ENCODE data around the gene PREB. TPM values are rescaled to one million over a fixed set of nuclear protein-coding genes. Genes with fewer than 3 reads are reported as not detected.

The PREB gene
- total RNA-seq, 4 donors from 2014 or later: 39.9 to 64.7 (median 48.3) TPM

- H3K27ac ChIP-seq (replicated peaks in 1 of 4): peak overlapping the region; percentile 92 to 95 (median 93)
- H3K4me3 ChIP-seq: peak overlapping the region; percentile 68 to 81 (median 72)
- intact Hi-C loops (cut with DNase I): loop anchor here (1.0 to 5.0 kb wide), 3 partner anchors 35 to 123 kb away; partner anchors contain the start of gene TMEM214
- no peak for DNase-seq (ENCODE audit: extremely low spot score)
- no peaks in the 10 kb centered on the region for H3K9me3 ChIP-seq
- peaks cover 34 to 75% (median 67%) of the 10 kb centered on the region in 4 donors for H3K4me1 ChIP-seq
- 2% methylated on average over 26 of the region's 38 CpGs for WGBS
- TF ChIP-seq POLR2AphosphoS5 (IDR thresholded peaks at IDR 0.05) (peak; percentile 74 to 82), CTCF (IDR thresholded peaks at IDR 0.05) (peak; percentile 62 to 74 (median 63)), EP300 (IDR thresholded peaks at IDR 0.05) (no peak)
- peaks cover 4 to 27% (median 14%) of the 10 kb centered on the region in 4 donors for H3K36me3 ChIP-seq
- H3K27me3 ChIP-seq: no peaks in the 10 kb centered on the region
Observed at GRCh38 chr2:27085673-27086089, 48.8 kb downstream of the PREB start.

GRCh38 chr2:27085062-27085672 is 49.3 kb downstream of the PREB start:
- peak overlapping the region; percentile 68 to 81 (median 72) for H3K4me3 ChIP-seq
- intact Hi-C loops (cut with DNase I): loop anchor here (5.0 kb wide), 2 partner anchors 53 to 123 kb away; partner anchors contain the start of gene TMEM214
- 57% methylated on average over 5 of the region's 10 CpGs for WGBS
- H3K27ac ChIP-seq (replicated peaks in 1 of 4): peak overlapping the region; percentile 92 to 95 (median 93)
- H3K27me3 ChIP-seq: no peaks in the 10 kb centered on the region
- peaks cover 37 to 81% (median 72%) of the 10 kb centered on the region in 4 donors for H3K4me1 ChIP-seq
- no peaks in the 10 kb centered on the region for H3K9me3 ChIP-seq
- H3K36me3 ChIP-seq: peaks cover 4 to 27% (median 14%) of the 10 kb centered on the region in 4 donors
- no peak for DNase-seq (ENCODE audit: extremely low spot score)
- TF ChIP-seq CTCF (IDR thresholded peaks at IDR 0.05): no peak
- TF ChIP-seq EP300 (IDR thresholded peaks at IDR 0.05): no peak
- TF ChIP-seq POLR2AphosphoS5 (IDR thresholded peaks at IDR 0.05): no peak
- TF ChIP-seq POLR2A (IDR thresholded peaks at IDR 0.05; ENCODE audit: low read depth): no peak

DNA sequence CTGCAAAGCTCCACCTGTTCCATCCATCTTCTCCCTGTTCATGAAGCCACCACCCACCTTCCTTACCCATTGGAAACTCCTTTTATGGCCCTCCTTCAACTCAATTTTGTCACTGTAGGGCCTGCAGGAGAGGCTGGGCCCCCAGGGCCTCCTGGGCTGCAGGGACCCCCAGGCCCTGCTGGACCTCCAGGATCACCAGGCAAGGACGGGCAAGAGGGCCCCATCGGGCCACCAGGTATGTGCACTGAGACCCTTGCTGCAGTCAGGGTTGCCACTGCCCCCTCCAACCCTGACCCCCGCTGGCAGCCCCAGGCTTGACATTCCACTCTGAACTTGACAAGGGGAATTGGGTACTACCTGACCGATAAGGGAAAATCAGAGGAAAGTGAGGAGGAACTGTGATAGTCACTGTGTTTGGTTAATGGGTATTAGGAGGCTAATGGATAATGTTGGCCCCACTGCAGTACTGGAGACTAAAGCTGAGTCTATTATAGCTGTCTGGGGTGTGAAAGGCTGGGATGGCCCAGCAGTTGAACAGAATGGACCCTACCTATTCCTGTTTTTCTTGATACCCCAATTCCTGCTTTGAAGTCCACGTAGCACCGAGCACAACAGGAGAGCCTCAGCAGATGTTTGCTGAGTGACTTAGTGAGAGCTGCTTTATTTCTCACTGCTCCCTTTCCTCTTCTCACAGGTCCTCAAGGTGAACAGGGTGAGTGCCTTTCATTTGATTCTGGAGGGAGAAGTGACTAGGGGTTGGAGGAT is 50.0 kb downstream of the PREB start:
- 56% methylated on average over 6 of the region's 6 CpGs for WGBS

More for the DNA sequence above, 50.0 kb downstream of the PREB start:
- H3K4me1 ChIP-seq: peaks cover 37 to 87% (median 79%) of the 10 kb centered on the region in 4 donors
- intact Hi-C loops (cut with DNase I): loop anchor here (5.0 kb wide), 2 partner anchors 52 to 122 kb away; partner anchors contain the start of gene TMEM214
- no peak for DNase-seq (ENCODE audit: extremely low spot score)
- no peak overlapping the region for H3K4me3 ChIP-seq
- H3K9me3 ChIP-seq: no peaks in the 10 kb centered on the region
- H3K27ac ChIP-seq (replicated peaks in 1 of 4): peak overlapping the region; percentile 92 to 95 (median 93)
- TF ChIP-seq POLR2A (IDR thresholded peaks at IDR 0.05; ENCODE audit: low read depth): no peak
- TF ChIP-seq POLR2AphosphoS5 (IDR thresholded peaks at IDR 0.05): no peak
- no peak for TF ChIP-seq CTCF (IDR thresholded peaks at IDR 0.05)
- no peak for TF ChIP-seq EP300 (IDR thresholded peaks at IDR 0.05)
- H3K27me3 ChIP-seq: no peaks in the 10 kb centered on the region
- H3K36me3 ChIP-seq: peaks cover 4 to 27% (median 14%) of the 10 kb centered on the region in 4 donors

All from esophagus muscularis mucosa (tissue), 4 donors.